Right cardiac atrium (tissue), 5 donors: ENCODE results near the gene LRRFIP1. TPM values are rescaled to one million over a fixed set of nuclear protein-coding genes. Genes with fewer than 3 reads are reported as not detected.

Experiments
- ATAC-seq, 2 donors: fragments of 200-7000 bp; cut with Tn5 transposase; one replicate each; pipeline versions ENCODE4 v1.8.0 to v1.9.1; 2020; ENCODE audit warnings: moderate library complexity in 2 of 2, mild to moderate bottlenecking in 1 of 2
- DNase-seq, 3 donors: peaks; one replicate each; pipeline ENCODE4 v3.0.0-alpha.2; 2020
- H3K27ac ChIP-seq: one replicate; pipeline ENCODE4 v1.5.1; 2013; ENCODE audit warnings: mild to moderate bottlenecking, low read length, control low read depth, moderate library complexity
- H3K27me3 ChIP-seq: one replicate; pipeline ENCODE4 v1.6.1; 2013; ENCODE audit not compliant: control insufficient read depth, insufficient read depth
- H3K4me1 ChIP-seq: one replicate; pipeline ENCODE4 v1.6.1; 2013; ENCODE audit warnings: low read length; ENCODE audit not compliant: control insufficient read depth, insufficient read depth
- H3K4me3 ChIP-seq: one replicate; pipeline ENCODE4 v1.5.1; 2013; ENCODE audit warnings: low read length, control low read depth
- H3K9me3 ChIP-seq: one replicate; pipeline ENCODE4 v1.6.1; 2013; ENCODE audit warnings: low read length; ENCODE audit not compliant: control insufficient read depth
- WGBS: extraction: QIAGEN DNeasy Blood & Tissue Kit; methylation state at CpG from one replicate; pipeline ENCODE4 v1.1.7; 2013; 5-methylcytosine and 5-hydroxymethylcytosine counted together
- intact Hi-C, 4 donors: fragments of 100-400 bp; cut with DNase I; formaldehyde crosslinking; loops; one replicate each; pipeline versions ENCODE4 v1.11.0 to v1.14.0; 2022 to 2023
- polyA plus RNA-seq: library from polyadenylated mRNA; stranded (reverse); fragments of 200-250 nt; gene quantifications from one replicate; pipeline ENCODE4 v1.2.3, GENCODE V29; 2013
- total RNA-seq, 4 donors: library from RNA; stranded (reverse); fragmentation: NEBNext Ultra II Directional; extraction: Animal tissue kit (Norgen Biotek cat#: 25700); gene quantifications; one replicate each; pipeline ENCODE4 v1.2.1, GENCODE V29; 2021
- donor health status: healthy with polysubstance abuse.
- donor health status: DM: no; HTN: yes; CAD: no.
- donor health status: DM: no; HTN: no; CAD: no.
- donor health status: DM: no; HTN: yes; CAD: no; lungs with severe emphysema.
- donor health status: DM: yes; HTN: yes; CAD: no.

Gene LRRFIP1
- total and polyA plus RNA-seq, 5 donors: 61.9 to 106 (median 87.8) TPM

DNA sequence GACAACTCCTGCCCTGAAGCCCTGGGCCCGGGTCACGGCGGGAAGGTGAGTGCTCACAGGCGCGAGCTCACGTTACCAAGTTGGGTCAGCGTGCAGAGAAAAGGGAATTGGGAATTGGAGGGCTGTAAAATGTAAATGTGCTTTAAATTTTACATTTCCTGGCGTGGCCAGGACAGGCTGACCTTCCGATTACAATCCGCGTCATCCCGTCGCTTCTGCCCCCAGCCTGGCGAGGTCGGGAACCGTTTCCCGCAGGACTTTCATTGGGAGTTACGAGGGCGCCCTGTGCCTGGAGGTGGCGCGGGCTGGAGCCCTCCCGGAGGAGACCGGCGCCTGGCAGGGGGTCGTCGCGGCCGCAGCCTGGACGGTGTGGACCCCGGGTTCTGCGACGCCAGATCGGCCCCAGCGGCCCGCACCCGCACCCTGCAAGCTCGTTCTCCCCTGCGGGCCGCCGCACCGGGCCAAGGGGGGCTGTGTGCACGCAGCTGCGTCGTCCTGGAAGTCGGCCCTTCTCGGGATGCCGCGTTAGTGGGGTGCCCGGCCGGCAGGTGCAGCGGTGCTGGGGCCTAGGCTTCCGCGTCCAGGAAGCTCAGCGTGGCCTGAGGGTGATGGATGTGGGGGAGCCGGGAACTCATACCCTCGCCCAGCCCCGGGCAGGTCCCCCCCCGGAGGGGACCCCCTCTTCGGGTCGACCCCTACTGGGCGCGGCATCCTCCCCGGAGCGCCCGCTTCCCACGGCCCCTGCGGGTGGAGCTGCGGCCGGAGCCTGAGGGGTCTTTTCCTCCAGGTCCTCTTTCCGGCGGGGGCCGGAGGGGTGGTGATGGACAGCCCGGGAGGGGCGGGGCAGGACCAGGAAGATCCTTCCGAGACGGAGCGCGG, 63.9 kb downstream of the LRRFIP1 start:
- ATAC-seq (peak in 1 of 2 donors; percentile 25), DNase-seq (peak in 1 of 3 donors; percentile 59)
- intact Hi-C loops: loop anchor here in 1 of 4 donors (5.0 kb wide), 1 partner anchor 41 kb away; no protein-coding TSS in a partner anchor
- 30% methylated on average over 78 of the region's 78 CpGs for WGBS
- H3K27ac ChIP-seq: peak overlapping the region; percentile 73
- H3K27me3 ChIP-seq: no peaks in the 10 kb centered on the region
- peaks cover 15% of the 10 kb centered on the region for H3K4me1 ChIP-seq
- H3K9me3 ChIP-seq: no peaks in the 10 kb centered on the region
- peak overlapping the region; percentile 67 for H3K4me3 ChIP-seq

DNA sequence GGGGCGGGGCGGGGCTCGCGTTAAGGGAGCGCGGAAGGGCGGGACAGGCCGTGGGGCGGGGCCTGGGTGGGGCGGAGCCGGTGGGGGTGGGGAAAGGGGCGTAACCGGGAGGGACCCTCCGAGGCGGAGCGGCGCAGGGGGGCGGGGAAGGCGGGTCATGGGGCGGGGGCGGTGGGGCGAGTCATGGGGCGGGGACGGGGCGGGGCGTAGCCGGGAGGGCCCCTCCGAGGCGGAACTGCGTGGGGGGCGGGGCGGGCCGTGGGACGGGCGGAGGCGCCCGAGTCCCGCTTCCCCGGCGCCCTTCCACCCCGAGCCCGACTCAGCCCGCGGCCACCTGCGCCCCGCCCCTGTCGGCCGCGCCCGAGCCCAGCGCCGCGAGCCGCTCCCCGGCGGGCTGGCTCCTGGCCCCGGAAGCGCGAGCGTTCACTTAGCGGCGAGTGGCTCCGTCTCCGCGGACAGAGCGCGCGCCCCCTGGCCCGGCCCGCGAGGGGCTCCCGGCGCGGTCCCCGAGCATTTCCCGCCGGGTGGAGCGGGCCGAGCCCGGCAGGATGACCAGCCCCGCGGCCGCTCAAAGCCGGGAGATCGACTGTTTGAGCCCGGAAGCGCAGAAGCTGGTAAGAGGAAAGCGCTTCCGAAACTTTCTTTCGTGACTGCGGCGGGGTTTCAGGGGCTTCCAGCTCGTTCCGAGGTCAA, 64.7 kb downstream of the LRRFIP1 start:
- ATAC-seq (peak; percentile 80 to 85), DNase-seq (peak; percentile 98 to 99 (median 99))
- peak overlapping the region; percentile 82 for H3K4me3 ChIP-seq
- WGBS: under 1% methylated on average over 89 of the region's 94 CpGs
- H3K9me3 ChIP-seq: no peaks in the 10 kb centered on the region
- intact Hi-C loops: loop anchor here in 1 of 4 donors (5.0 kb wide), 1 partner anchor 40 kb away; no protein-coding TSS in a partner anchor
- peaks cover 15% of the 10 kb centered on the region for H3K4me1 ChIP-seq
- peak overlapping the region; percentile 90 for H3K27ac ChIP-seq
- H3K27me3 ChIP-seq: no peaks in the 10 kb centered on the region

GRCh38 chr2:237692601-237693290, 65.4 kb downstream of the LRRFIP1 start:
- Histone ChIP-seq H3K27me3 (no peaks in the 10 kb centered on the region), H3K4me3 (peak overlapping the region; percentile 82), H3K9me3 (no peaks in the 10 kb centered on the region), H3K4me1 (peaks cover 15% of the 10 kb centered on the region), H3K27ac (peak overlapping the region; percentile 90)
- ATAC-seq (no peak), DNase-seq (peak in 2 of 3 donors; percentile 75 to 82)
- 3% methylated on average over 40 of the region's 40 CpGs for WGBS
- intact Hi-C loops: loop anchor here in 1 of 4 donors (5.0 kb wide), 1 partner anchor 40 kb away; no protein-coding TSS in a partner anchor

DNA sequence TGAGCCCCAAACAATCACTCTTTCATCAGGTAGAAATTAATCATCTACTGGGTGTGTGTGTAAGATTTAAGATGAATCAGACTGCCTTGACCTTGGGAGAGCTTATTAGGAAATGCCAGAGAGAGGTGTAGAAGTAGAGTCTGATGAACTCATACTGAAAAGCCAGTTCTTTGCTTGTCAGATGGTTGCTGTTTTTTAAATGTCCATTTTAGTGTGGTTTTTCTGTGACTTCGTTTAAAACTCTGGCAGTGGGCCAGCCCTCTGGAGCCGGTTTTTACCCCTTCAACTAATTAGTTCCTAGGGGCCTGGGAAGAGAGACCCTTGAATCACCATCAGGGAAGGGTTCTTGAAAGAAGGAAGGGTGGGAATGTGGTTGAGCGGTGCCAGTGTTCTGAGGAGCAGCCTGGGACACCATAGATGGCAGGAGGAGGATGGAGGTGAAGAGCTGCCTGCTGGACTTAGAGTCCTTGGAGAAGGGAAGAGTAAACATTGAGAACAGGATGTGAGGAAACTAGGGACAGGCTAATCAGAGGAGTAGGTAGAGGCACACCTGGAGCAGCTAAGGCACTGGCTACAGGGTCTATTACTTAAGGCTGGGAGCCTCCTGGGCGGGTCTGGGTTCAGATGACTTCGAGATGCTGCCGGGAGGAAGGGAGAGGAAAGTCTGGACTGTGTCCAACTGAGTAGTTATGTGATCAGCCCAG, 66.1 kb downstream of the LRRFIP1 start:
- no peaks in the 10 kb centered on the region for H3K9me3 ChIP-seq
- DNase-seq: no peak
- H3K4me1 ChIP-seq: peaks cover 16% of the 10 kb centered on the region
- H3K27me3 ChIP-seq: no peaks in the 10 kb centered on the region
- 32% methylated on average over 6 of the region's 6 CpGs for WGBS
- peak overlapping the region; percentile 82 for H3K4me3 ChIP-seq
- peak overlapping the region; percentile 56 for H3K27ac ChIP-seq
- intact Hi-C loops: loop anchor here in 1 of 4 donors (5.0 kb wide), 1 partner anchor 39 kb away; no protein-coding TSS in a partner anchor
- ATAC-seq: no peak

- H3K4me1 ChIP-seq: peaks cover 12% of the 10 kb centered on the region
- H3K9me3 ChIP-seq: no peaks in the 10 kb centered on the region
- peak overlapping the region; percentile 5 for H3K4me3 ChIP-seq
- intact Hi-C loops: loop anchor here in 2 of 4 donors (5.0 kb wide), 2 partner anchors 38 to 43 kb away; no protein-coding TSS in a partner anchor
- H3K27me3 ChIP-seq: no peaks in the 10 kb centered on the region
- DNase-seq (peak in 1 of 3 donors; percentile 61), ATAC-seq (peak in 1 of 2 donors; percentile 46)
- peak overlapping the region; percentile 79 for H3K27ac ChIP-seq
- WGBS: 57% methylated on average over 15 of the region's 15 CpGs
Measured at GRCh38 chr2:237694415-237695194, 67.2 kb downstream of the LRRFIP1 start.

- Histone ChIP-seq H3K4me1 (peaks cover 16% of the 10 kb centered on the region), H3K27me3 (no peaks in the 10 kb centered on the region), H3K4me3 (peak overlapping the region; percentile 5), H3K27ac (peak overlapping the region; percentile 79), H3K9me3 (no peaks in the 10 kb centered on the region)
- ATAC-seq (no peak), DNase-seq (no peak)
- 22% methylated on average over 7 of the region's 7 CpGs for WGBS
- intact Hi-C loops: loop anchor here in 1 of 4 donors (5.0 kb wide), 1 partner anchor 42 kb away; no protein-coding TSS in a partner anchor
Measured at GRCh38 chr2:237695201-237695780, 67.9 kb downstream of the LRRFIP1 start.

- WGBS: 42% methylated on average over 5 of the region's 5 CpGs
- intact Hi-C loops: loop anchor here in 1 of 4 donors (5.0 kb wide), 1 partner anchor 41 kb away; no protein-coding TSS in a partner anchor
- Histone ChIP-seq H3K27ac (peak overlapping the region; percentile 34), H3K4me1 (peaks cover 27% of the 10 kb centered on the region), H3K27me3 (no peaks in the 10 kb centered on the region), H3K9me3 (no peaks in the 10 kb centered on the region), H3K4me3 (no peak overlapping the region)
- ATAC-seq (no peak), DNase-seq (no peak)
Measured at GRCh38 chr2:237696461-237696860, 69.1 kb downstream of the LRRFIP1 start.

DNA sequence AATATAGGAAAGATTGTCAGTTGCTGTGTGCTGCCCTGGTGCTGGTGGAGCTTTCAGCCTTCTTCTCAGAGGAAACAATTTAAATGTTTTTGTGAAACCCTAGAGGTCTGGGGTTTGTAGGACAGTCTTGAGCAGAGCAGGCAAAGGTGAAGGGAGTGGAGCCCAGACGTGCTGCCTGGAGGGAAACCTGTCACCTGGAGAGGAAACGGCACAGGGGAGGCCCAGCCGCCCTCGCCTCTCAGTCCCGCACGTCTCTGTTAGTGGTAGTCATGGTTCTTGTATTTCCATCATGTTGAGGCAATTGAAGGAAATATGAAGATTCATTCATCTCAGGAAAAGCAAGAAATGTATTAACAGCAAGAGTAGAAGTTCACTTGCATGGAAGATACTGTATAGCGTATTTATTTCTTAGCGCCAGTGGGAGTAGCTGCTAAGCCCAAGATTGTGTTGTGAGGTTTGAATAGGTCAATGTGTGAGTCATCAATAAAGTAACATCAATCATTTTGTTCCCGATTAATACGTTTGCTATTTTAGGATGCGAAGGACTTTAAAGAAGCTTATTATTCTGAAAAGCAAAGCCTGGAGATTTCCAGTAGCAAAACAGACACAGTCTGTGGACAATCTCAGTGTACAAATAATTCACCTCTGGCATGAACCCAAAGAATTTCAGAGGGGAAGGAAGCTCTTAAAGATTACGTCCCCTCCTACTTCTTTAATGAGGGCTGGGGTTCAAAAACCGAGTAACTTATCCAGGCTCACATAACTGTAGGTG, 70.4 kb downstream of the LRRFIP1 start:
- H3K27me3 ChIP-seq: no peaks in the 10 kb centered on the region
- no peaks in the 10 kb centered on the region for H3K9me3 ChIP-seq
- H3K4me3 ChIP-seq: no peak overlapping the region
- intact Hi-C loops: loop anchor here in 1 of 4 donors (5.0 kb wide), 1 partner anchor 40 kb away; no protein-coding TSS in a partner anchor
- no peak for ATAC-seq
- no peak for DNase-seq
- 50% methylated on average over 13 of the region's 13 CpGs for WGBS
- H3K27ac ChIP-seq: peak overlapping the region; percentile 31
- peaks cover 40% of the 10 kb centered on the region for H3K4me1 ChIP-seq

DNA sequence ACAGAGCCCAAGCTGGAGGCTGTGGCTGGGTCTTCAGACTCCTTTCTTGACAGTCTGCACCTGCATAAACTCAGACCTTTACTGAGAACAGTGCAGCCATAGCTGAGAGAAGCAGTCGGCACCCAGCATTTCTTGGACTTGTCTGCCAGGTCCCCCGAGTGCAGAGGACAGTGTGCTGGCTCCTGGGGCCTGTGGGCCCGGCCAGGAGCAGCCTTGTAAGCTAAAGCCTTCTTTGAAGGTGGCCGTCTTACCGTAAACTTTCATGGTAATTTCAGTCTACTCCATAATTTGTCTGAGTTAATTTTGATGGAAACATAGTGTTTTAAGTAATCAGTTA, 70.9 kb downstream of the LRRFIP1 start:
- intact Hi-C loops: loop anchor here in 1 of 4 donors (5.0 kb wide), 1 partner anchor 39 kb away; no protein-coding TSS in a partner anchor

More for the DNA sequence above, 70.9 kb downstream of the LRRFIP1 start:
- Histone ChIP-seq H3K4me1 (peaks cover 44% of the 10 kb centered on the region), H3K27ac (peak overlapping the region; percentile 31), H3K27me3 (no peaks in the 10 kb centered on the region), H3K9me3 (no peaks in the 10 kb centered on the region), H3K4me3 (no peak overlapping the region)
- no peak for ATAC-seq
- no peak for DNase-seq
- WGBS: 55% methylated on average over 5 of the region's 5 CpGs
